Osteocyte (in vitro differentiated cells): Measurements from ENCODE around the gene MR1. TPM values are rescaled to one million over a fixed set of nuclear protein-coding genes. Genes with fewer than 3 reads are reported as not detected.

ENCODE experiments used
- DNase-seq: peaks from one replicate; pipeline ENCODE4 v3.0.0; 2021; ENCODE audit warnings: mixed read lengths; ENCODE audit not compliant: unreplicated experiment; ENCODE audit errors: extremely low spot score
- H3K27ac Mint-ChIP-seq: one replicate; pipeline ENCODE4 v1.8.0; 2021; ENCODE audit warnings: mild to moderate bottlenecking, mixed read lengths; ENCODE audit not compliant: unreplicated experiment
- H3K27me3 Mint-ChIP-seq: one replicate; pipeline ENCODE4 v1.8.0; 2021; ENCODE audit warnings: mixed read lengths; ENCODE audit not compliant: unreplicated experiment
- H3K36me3 Mint-ChIP-seq: one replicate; pipeline ENCODE4 v1.8.0; 2021; ENCODE audit warnings: mixed read lengths; ENCODE audit not compliant: unreplicated experiment
- H3K4me1 Mint-ChIP-seq: one replicate; pipeline ENCODE4 v1.8.0; 2021; ENCODE audit warnings: mixed read lengths; ENCODE audit not compliant: unreplicated experiment
- H3K4me3 Mint-ChIP-seq: one replicate; pipeline ENCODE4 v1.8.0; 2021; ENCODE audit warnings: mild to moderate bottlenecking, moderate library complexity, mixed read lengths; ENCODE audit not compliant: unreplicated experiment
- H3K9me3 Mint-ChIP-seq: one replicate; pipeline ENCODE4 v1.8.0; 2021; ENCODE audit warnings: mixed read lengths; ENCODE audit not compliant: unreplicated experiment
- CTCF ChIP-seq: fragments of 200-600 bp; sonication (generic); IDR thresholded peaks from 2 replicates; pipeline ENCODE4 v1.5.0; 2021; ENCODE audit warnings: antibody characterized with exemption, mild to moderate bottlenecking, moderate library complexity
- long read RNA-seq: library from polyadenylated mRNA; unstranded; transcript quantifications from one replicate; pipeline ENCODE4 v2.0.0, GENCODE V29; 2021
- total RNA-seq: library from RNA; stranded (reverse); gene quantifications from 2 replicates; pipeline ENCODE4 v1.2.1, GENCODE V29; 2021

Gene MR1
- 3.7 and 4.3 TPM in 2 replicates for total RNA-seq
- long read RNA-seq, full-length matches to known transcripts: 20 of 22 reads
- long read RNA-seq, partial matches to known transcripts: 2 of 22 reads
- long read RNA-seq, other reads (novel, unspliced or antisense): 0 of 22 reads

- H3K27ac Mint-ChIP-seq: peak within 1 kb of the TSS; percentile 91
- peak within 1 kb of the TSS; percentile 62 for H3K4me3 Mint-ChIP-seq
- no peaks in the 10 kb centered on the region for H3K27me3 Mint-ChIP-seq
- H3K36me3 Mint-ChIP-seq: no peaks in the 10 kb centered on the region
- H3K4me1 Mint-ChIP-seq: peaks cover 11% of the 10 kb centered on the region
- no peak for DNase-seq
- H3K9me3 Mint-ChIP-seq: no peaks in the 10 kb centered on the region
- TF ChIP-seq CTCF: no peak
These were observed at the start of gene MR1 for GRCh38 chr1:181033799-181034451. Gene MR1, plus strand, starts transcription at chr1:181033983. Its CDS starts 25 bp downstream, at chr1:181034008.

GRCh38 chr1:180988253-180988752 lies 45.5 kb upstream of the MR1 start:
- Mint-ChIP-seq H3K4me1 (peaks cover 2% of the 10 kb centered on the region), H3K4me3 (no peak overlapping the region), H3K27ac (no peak overlapping the region), H3K36me3 (peaks cover 69% of the 10 kb centered on the region), H3K27me3 (no peaks in the 10 kb centered on the region), H3K9me3 (no peaks in the 10 kb centered on the region)
- TF ChIP-seq CTCF: no peak
- no peak for DNase-seq

GRCh38 chr1:180994262-180994661 lies 39.5 kb upstream of the MR1 start:
- H3K36me3 Mint-ChIP-seq: peaks cover 47% of the 10 kb centered on the region
- DNase-seq: no peak
- TF ChIP-seq CTCF: no peak

GRCh38 chr1:180997843-180998504 lies 35.8 kb upstream of the MR1 start:
- TF ChIP-seq CTCF: no peak

More at GRCh38 chr1:180994262-180994661, 39.5 kb upstream of the MR1 start:
- no peaks in the 10 kb centered on the region for H3K9me3 Mint-ChIP-seq
- no peak overlapping the region for H3K27ac Mint-ChIP-seq
- peaks cover 16% of the 10 kb centered on the region for H3K4me1 Mint-ChIP-seq
- no peaks in the 10 kb centered on the region for H3K27me3 Mint-ChIP-seq
- no peak overlapping the region for H3K4me3 Mint-ChIP-seq

More at GRCh38 chr1:180997843-180998504, 35.8 kb upstream of the MR1 start:
- Mint-ChIP-seq H3K27ac (peak overlapping the region; percentile 52), H3K27me3 (no peaks in the 10 kb centered on the region), H3K9me3 (peaks cover 4% of the 10 kb centered on the region), H3K4me3 (no peak overlapping the region), H3K4me1 (peaks cover 18% of the 10 kb centered on the region), H3K36me3 (peaks cover 50% of the 10 kb centered on the region)
- no peak for DNase-seq
